Measurements from ENCODE around the gene RYR1. TPM values are rescaled to one million over a fixed set of nuclear protein-coding genes. Genes with fewer than 3 reads are reported as not detected.

The RYR1 gene
- total RNA-seq, 1 experiment from 2014 or later = not detected

DNA sequence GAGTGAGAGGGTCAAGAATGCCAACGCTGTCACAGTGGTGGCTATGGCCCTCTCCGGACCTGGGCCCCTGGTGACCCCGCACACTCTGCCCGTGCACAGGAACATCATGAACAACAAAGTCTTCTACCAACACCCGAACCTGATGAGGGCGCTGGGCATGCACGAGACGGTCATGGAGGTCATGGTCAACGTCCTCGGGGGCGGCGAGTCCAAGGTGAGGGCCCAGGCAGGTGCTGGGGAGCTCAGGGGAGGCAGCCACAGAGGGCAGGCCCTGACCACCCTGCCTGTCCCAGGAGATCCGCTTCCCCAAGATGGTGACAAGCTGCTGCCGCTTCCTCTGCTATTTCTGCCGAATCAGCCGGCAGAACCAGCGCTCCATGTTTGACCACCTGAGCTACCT is 62.6 kb downstream of the RYR1 start:
- intact Hi-C loops (cut with micrococcal nuclease) = no loop called here

DNA sequence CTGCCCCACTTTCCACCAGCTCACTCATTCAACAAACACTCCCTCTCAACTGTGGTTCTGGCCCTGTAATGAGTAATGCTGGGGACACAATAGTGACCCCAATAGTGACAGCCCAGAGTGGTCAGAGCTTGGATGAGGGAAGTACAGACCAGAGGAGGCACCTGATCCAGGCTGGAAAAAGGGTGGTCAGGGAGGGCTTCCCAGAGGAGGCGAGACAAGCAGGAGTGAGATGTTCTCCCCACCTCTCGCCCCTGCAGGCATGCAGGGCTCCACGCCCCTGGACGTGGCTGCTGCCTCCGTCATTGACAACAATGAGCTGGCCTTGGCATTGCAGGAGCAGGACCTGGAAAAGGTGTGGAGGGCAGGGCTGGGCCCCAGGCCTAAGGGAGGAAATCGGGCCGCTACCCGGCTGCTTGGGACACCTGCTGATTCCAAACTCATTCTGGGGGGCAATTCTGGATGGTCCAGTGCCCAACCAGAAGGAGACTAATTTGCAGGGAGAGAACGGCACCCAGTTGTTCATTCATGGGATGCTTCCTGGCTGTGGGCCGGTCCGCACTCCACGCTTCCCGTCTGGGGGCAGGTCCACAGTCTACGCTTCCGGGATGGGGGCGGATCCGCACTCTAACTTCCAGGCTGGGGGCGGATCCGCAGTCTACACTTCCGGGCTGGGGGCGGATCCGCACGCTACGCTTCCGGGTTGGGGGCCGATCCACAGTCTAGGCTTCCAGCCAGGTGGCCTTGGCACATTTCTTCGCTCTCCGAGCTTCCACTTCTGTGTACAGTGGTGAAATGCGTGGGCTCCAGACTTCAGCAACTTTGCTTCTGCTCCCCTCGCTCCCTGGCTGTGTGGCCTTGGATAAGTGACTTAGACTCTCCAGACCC is 63.4 kb downstream of the RYR1 start:
- Histone ChIP-seq H3K9me3 (ENCODE audit: low read length) (no peaks in the 10 kb centered on the region), H3K27ac (ENCODE audit: low read length) (no peak overlapping the region), H4K20me1 (ENCODE audit: low read length) (no peaks in the 10 kb centered on the region), H3F3A (ENCODE audit: low read length, unreplicated experiment) (no peaks in the 10 kb centered on the region), H3K36me3 (ENCODE audit: low read depth, low read length) (no peaks in the 10 kb centered on the region), H3K79me2 (ENCODE audit: low read length) (no peaks in the 10 kb centered on the region), H3K4me2 (ENCODE audit: low read length) (no peak overlapping the region), H3K9me2 (replicated peaks; ENCODE audit: low read length) (no peaks in the 10 kb centered on the region), H2AFZ (ENCODE audit: low read length) (no peak overlapping the region), H3K4me3 (ENCODE audit: low read length) (no peak overlapping the region), H3K4me1 (ENCODE audit: insufficient read depth, low read length) (no peaks in the 10 kb centered on the region), H3K9ac (ENCODE audit: low read length) (no peak overlapping the region), H3K27me3 (ENCODE audit: low read length) (no peaks in the 10 kb centered on the region)
- BruUV-seq (replicated peaks) = no TSS peak
- no peak for DNase-seq
- TF ChIP-seq, protein P1, sequence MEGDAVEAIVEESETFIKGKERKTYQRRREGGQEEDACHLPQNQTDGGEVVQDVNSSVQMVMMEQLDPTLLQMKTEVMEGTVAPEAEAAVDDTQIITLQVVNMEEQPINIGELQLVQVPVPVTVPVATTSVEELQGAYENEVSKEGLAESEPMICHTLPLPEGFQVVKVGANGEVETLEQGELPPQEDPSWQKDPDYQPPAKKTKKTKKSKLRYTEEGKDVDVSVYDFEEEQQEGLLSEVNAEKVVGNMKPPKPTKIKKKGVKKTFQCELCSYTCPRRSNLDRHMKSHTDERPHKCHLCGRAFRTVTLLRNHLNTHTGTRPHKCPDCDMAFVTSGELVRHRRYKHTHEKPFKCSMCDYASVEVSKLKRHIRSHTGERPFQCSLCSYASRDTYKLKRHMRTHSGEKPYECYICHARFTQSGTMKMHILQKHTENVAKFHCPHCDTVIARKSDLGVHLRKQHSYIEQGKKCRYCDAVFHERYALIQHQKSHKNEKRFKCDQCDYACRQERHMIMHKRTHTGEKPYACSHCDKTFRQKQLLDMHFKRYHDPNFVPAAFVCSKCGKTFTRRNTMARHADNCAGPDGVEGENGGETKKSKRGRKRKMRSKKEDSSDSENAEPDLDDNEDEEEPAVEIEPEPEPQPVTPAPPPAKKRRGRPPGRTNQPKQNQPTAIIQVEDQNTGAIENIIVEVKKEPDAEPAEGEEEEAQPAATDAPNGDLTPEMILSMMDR (conservative IDR thresholded peaks at IDR 0.05; ENCODE audit: low read depth, low read length) = no peak
- TF ChIP-seq EZH2 (IDR thresholded peaks at IDR 0.05; ENCODE audit: low read length, unreplicated experiment) = no peak
- TF ChIP-seq EZH2phosphoT487 (IDR thresholded peaks at IDR 0.05; ENCODE audit: borderline replicate concordance, low read length) = no peak
- CTCF ChIA-PET = no interaction called here
- ATAC-seq = no peak
- POLR2A ChIA-PET (ENCODE audit: unreplicated experiment) = no interaction called here
- intact Hi-C loops (cut with micrococcal nuclease) = no loop called here

More for the DNA sequence above, 62.6 kb downstream of the RYR1 start:
- ChIA-PET POLR2A (ENCODE audit: unreplicated experiment) (no interaction called here), CTCF (no interaction called here)
- Histone ChIP-seq H3K27me3 (ENCODE audit: low read length) (no peaks in the 10 kb centered on the region), H3K4me1 (ENCODE audit: insufficient read depth, low read length) (no peaks in the 10 kb centered on the region), H3K27ac (ENCODE audit: low read length) (no peak overlapping the region), H3K9me3 (ENCODE audit: low read length) (no peaks in the 10 kb centered on the region), H3K36me3 (ENCODE audit: low read depth, low read length) (no peaks in the 10 kb centered on the region), H3K9me2 (replicated peaks; ENCODE audit: low read length) (no peaks in the 10 kb centered on the region), H3K9ac (ENCODE audit: low read length) (no peak overlapping the region), H3F3A (ENCODE audit: low read length, unreplicated experiment) (no peaks in the 10 kb centered on the region), H4K20me1 (ENCODE audit: low read length) (no peaks in the 10 kb centered on the region), H3K79me2 (ENCODE audit: low read length) (no peaks in the 10 kb centered on the region), H3K4me2 (ENCODE audit: low read length) (no peak overlapping the region), H3K4me3 (ENCODE audit: low read length) (no peak overlapping the region), H2AFZ (ENCODE audit: low read length) (no peak overlapping the region)
- no peak for ATAC-seq
- no peak for DNase-seq
- TF ChIP-seq, protein P1 (conservative IDR thresholded peaks at IDR 0.05; ENCODE audit: low read depth, low read length) = no peak
- TF ChIP-seq EZH2 (IDR thresholded peaks at IDR 0.05; ENCODE audit: low read length, unreplicated experiment) (no peak), EZH2phosphoT487 (IDR thresholded peaks at IDR 0.05; ENCODE audit: borderline replicate concordance, low read length) (no peak)
- no TSS peak for BruUV-seq (replicated peaks)

DNA sequence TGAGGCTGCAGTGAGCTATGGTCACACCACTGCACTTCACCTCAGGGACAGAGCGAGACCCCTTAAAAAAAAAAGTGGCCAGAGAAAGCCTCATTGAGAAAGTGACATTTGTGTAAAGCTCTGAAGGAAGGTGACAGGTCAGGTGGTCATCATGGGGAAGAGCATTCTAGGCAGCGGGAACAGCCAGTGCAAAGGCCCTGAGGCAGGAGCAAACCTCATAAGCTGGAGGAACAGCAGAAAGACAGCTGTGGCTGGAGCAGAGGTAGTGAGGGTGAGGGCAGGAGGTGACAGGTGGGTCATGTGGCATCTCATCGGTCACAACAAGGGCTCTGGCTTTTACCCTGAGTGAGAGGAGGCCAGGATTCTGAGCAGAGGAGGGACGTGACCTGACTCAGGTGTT is 64.4 kb downstream of the RYR1 start:
- no peak overlapping the region for H3K4me2 ChIP-seq (ENCODE audit: low read length)
- H3K79me2 ChIP-seq (ENCODE audit: low read length) = no peaks in the 10 kb centered on the region
- no peak for TF ChIP-seq EZH2 (IDR thresholded peaks at IDR 0.05; ENCODE audit: low read length, unreplicated experiment)
- TF ChIP-seq EZH2phosphoT487 (IDR thresholded peaks at IDR 0.05; ENCODE audit: borderline replicate concordance, low read length) = no peak
- TF ChIP-seq, protein P1 (conservative IDR thresholded peaks at IDR 0.05; ENCODE audit: low read depth, low read length) = no peak
- POLR2A ChIA-PET (ENCODE audit: unreplicated experiment) = no interaction called here
- DNase-seq = no peak
- no peaks in the 10 kb centered on the region for H3K36me3 ChIP-seq (ENCODE audit: low read depth, low read length)
- H3K9ac ChIP-seq (ENCODE audit: low read length) = no peak overlapping the region
- H3F3A ChIP-seq (ENCODE audit: low read length, unreplicated experiment) = no peaks in the 10 kb centered on the region
- H2AFZ ChIP-seq (ENCODE audit: low read length) = no peak overlapping the region
- no peaks in the 10 kb centered on the region for H3K27me3 ChIP-seq (ENCODE audit: low read length)
- no TSS peak for BruUV-seq (replicated peaks)
- ATAC-seq = no peak
- H3K27ac ChIP-seq (ENCODE audit: low read length) = no peak overlapping the region
- no peak overlapping the region for H3K4me3 ChIP-seq (ENCODE audit: low read length)
- CTCF ChIA-PET = no interaction called here
- H3K4me1 ChIP-seq (ENCODE audit: insufficient read depth, low read length) = no peaks in the 10 kb centered on the region
- intact Hi-C loops (cut with micrococcal nuclease) = no loop called here
- no peaks in the 10 kb centered on the region for H4K20me1 ChIP-seq (ENCODE audit: low read length)
- no peaks in the 10 kb centered on the region for H3K9me3 ChIP-seq (ENCODE audit: low read length)
- H3K9me2 ChIP-seq (replicated peaks; ENCODE audit: low read length) = no peaks in the 10 kb centered on the region

All from PC-3 (cell line).